Activated CD8-positive, alpha-beta T cell treated with anti-CD3 and anti-CD28 coated beads, Interleukin-2, amount 10 ng/mL, durations not matched to agents 7 days and 5 days (primary cell): ENCODE results near the gene WDR26. TPM values are rescaled to one million over a fixed set of nuclear protein-coding genes. Genes with fewer than 3 reads are reported as not detected.

Experiments used
- ATAC-seq: fragments of 150-1000 bp; cut with Tn5 transposase; one replicate; pipeline ENCODE4 v1.10.0; 2021; ENCODE audit warnings: moderate library complexity
- CTCF ChIA-PET: fragments of 350-600 bp; sonication (Branson Sonifier 250); formaldehyde crosslinking; loops from one replicate; lab custom pipeline; 2021; ENCODE audit warnings: antibody characterized with exemption; lab: Charles Lee
- POLR2A ChIA-PET: fragments of 350-600 bp; sonication (Branson Sonifier 250); formaldehyde crosslinking; loops from one replicate; lab custom pipeline; 2021; ENCODE audit warnings: antibody characterized with exemption; lab: Charles Lee
- DNase-seq: peaks from one replicate; pipeline ENCODE4 v3.0.0-alpha.2; 2020
- H3K27ac Mint-ChIP-seq: one replicate; pipeline ENCODE4 v1.8.0; 2021; ENCODE audit warnings: mild to moderate bottlenecking, mixed read lengths
- H3K27me3 Mint-ChIP-seq: one replicate; pipeline ENCODE4 v1.8.0; 2021; ENCODE audit warnings: low read depth, mixed read lengths
- H3K36me3 Mint-ChIP-seq: one replicate; pipeline ENCODE4 v1.8.0; 2021; ENCODE audit warnings: low read depth, mixed read lengths
- H3K4me1 Mint-ChIP-seq: one replicate; pipeline ENCODE4 v1.8.0; 2021; ENCODE audit warnings: low read depth, mixed read lengths
- H3K4me3 Mint-ChIP-seq: one replicate; pipeline ENCODE4 v1.8.0; 2021; ENCODE audit warnings: mild to moderate bottlenecking, mixed read lengths
- H3K9me3 Mint-ChIP-seq: one replicate; pipeline ENCODE4 v1.8.0; 2022; ENCODE audit warnings: mixed read lengths; ENCODE audit not compliant: insufficient read depth
- total RNA-seq, 2 experiments: library from RNA; stranded (reverse); gene quantifications; one replicate each; pipeline ENCODE4 v1.2.3, GENCODE V29; 2021

Gene WDR26
- total RNA-seq, 2 experiments from 2014 or later = 63.8 to 66.2 TPM

DNA sequence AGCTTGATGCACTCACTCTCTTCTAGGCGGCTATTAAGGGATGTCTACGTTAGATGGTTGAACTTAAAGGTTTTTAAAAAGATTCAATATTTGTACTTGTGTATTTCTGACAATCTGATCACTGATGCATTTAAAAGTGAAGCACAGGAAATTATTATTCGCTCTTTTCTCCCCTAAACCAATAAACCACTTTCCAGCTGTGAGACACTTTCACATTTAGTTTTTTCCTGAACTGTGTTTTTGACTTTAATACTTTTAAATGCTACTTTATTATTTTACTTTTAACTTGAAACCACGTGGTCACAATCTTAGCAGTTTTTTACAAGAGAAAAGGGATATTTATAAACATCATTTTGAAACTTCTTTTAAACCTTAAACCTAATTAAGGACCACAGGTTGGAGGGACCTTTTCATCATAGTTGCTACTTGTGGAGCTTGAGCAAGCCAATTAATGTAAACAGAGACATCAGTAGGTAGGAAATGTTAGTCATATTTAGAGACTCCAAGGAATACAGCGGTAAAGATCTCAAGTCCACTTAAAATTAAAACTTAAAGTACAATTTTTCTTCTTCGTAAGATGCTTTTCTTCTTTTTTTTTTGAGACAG lies 9.2 kb downstream of the WDR26 start:
- ChIA-PET POLR2A (no interaction called here), CTCF (interaction anchor here (0.6 kb wide), 1 partner anchor 66 kb away, joined by 3 read pairs; no protein-coding TSS in a partner anchor)
- Mint-ChIP-seq H3K4me1 (peaks cover 28% of the 10 kb centered on the region), H3K4me3 (no peak overlapping the region), H3K36me3 (peaks cover 65% of the 10 kb centered on the region), H3K27me3 (no peaks in the 10 kb centered on the region), H3K27ac (no peak overlapping the region), H3K9me3 (no peaks in the 10 kb centered on the region)
- DNase-seq (no peak), ATAC-seq (no peak)

GRCh38 chr1:224420106-224420505 lies 14.5 kb downstream of the WDR26 start:
- DNase-seq (no peak), ATAC-seq (no peak)
- Mint-ChIP-seq H3K27ac (no peak overlapping the region), H3K9me3 (no peaks in the 10 kb centered on the region), H3K4me3 (no peak overlapping the region), H3K27me3 (no peaks in the 10 kb centered on the region), H3K36me3 (peaks cover 72% of the 10 kb centered on the region), H3K4me1 (peaks cover 6% of the 10 kb centered on the region)
- ChIA-PET POLR2A (no interaction called here), CTCF (no interaction called here)

DNA sequence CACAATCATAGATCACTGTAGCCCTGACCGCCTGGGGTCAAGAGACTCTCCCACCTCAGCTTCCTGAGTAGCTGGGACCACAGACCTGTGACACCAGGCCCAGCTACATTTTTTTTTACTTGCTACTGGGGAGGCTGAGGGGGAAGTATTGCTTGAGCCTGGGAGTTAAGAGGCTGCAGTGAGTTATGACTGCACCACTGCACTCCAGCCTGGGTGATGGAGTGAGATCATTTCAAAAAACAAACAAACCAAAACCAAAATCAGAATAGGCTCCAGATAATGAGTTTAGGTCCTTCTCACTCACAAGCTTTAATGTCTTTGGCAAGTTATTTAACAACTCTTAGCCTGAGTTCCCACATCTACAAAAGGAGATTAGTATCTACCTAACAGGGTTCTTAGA lies 22.8 kb downstream of the WDR26 start:
- peaks cover 45% of the 10 kb centered on the region for H3K36me3 Mint-ChIP-seq
- CTCF ChIA-PET = interaction anchor here (0.6 to 2.1 kb wide), 4 partner anchors 45 to 511 kb away, joined by 3 to 8 read pairs (median 4); no protein-coding TSS in a partner anchor
- no peaks in the 10 kb centered on the region for H3K27me3 Mint-ChIP-seq
- ATAC-seq = peak; percentile 48
- peak overlapping the region; percentile 26 for H3K27ac Mint-ChIP-seq
- H3K4me3 Mint-ChIP-seq = no peak overlapping the region
- peaks cover 11% of the 10 kb centered on the region for H3K4me1 Mint-ChIP-seq
- POLR2A ChIA-PET = interaction anchor here (0.6 to 1.2 kb wide), 2 partner anchors 13 to 54 kb away, joined by 4 read pairs; no protein-coding TSS in a partner anchor
- no peaks in the 10 kb centered on the region for H3K9me3 Mint-ChIP-seq
- no peak for DNase-seq

DNA sequence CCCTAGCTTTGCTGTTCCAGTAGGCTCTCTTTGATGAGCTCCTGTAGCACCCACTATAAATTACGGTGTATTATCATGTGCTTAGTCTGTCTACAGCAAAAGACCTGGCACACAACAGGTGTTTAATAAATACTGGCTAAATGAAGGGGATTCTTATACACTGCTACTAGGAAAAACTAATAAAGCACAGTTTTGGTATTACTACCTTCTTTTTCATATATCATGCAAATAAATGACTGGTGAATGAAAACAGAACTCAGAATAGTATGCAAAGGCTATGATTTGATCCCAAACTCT lies 26.4 kb downstream of the WDR26 start:
- CTCF ChIA-PET = no interaction called here

DNA sequence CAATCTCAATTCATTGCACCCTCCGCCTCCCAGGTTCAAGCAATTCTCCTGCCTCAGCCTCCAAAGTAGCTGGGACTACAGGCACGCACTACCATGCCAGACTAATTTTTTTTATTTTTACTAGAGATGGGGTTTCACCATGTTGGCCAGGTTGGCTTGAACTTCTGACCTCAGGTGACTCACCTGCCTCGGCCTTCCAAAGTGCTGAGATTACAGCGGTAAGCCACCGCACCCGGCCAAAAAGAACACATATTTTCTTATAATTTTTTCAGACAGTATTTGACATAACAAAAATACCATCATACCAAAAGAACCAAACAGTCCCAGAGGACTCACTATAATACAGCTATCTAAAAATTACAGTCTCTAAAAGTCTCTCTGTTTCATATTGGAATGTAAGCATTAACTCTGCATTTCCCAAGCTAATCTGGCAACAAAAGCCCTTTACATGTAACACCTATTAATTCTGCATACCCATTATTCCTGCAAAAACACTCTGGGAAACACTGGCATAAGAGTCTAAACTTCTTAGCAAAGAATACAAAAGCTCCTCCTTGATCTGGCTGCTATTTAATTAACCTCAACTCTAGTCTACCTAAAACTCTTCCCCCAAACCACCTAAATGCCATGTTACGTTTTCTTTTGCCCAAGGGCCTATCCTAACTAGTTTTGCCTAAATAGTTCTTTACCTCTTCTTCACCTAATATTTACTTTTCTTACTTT lies 26.9 kb downstream of the WDR26 start:
- H3K36me3 Mint-ChIP-seq = peaks cover 56% of the 10 kb centered on the region
- H3K9me3 Mint-ChIP-seq = no peaks in the 10 kb centered on the region
- DNase-seq (no peak), ATAC-seq (no peak)
- no peak overlapping the region for H3K27ac Mint-ChIP-seq
- no peaks in the 10 kb centered on the region for H3K27me3 Mint-ChIP-seq
- POLR2A ChIA-PET = no interaction called here
- CTCF ChIA-PET = no interaction called here
- H3K4me1 Mint-ChIP-seq = peaks cover 13% of the 10 kb centered on the region
- no peak overlapping the region for H3K4me3 Mint-ChIP-seq

More for the DNA sequence above, 26.4 kb downstream of the WDR26 start:
- ATAC-seq (no peak), DNase-seq (no peak)
- Mint-ChIP-seq H3K36me3 (peaks cover 56% of the 10 kb centered on the region), H3K27me3 (no peaks in the 10 kb centered on the region), H3K4me1 (peaks cover 13% of the 10 kb centered on the region), H3K9me3 (no peaks in the 10 kb centered on the region), H3K27ac (no peak overlapping the region), H3K4me3 (no peak overlapping the region)
- POLR2A ChIA-PET = no interaction called here

DNA sequence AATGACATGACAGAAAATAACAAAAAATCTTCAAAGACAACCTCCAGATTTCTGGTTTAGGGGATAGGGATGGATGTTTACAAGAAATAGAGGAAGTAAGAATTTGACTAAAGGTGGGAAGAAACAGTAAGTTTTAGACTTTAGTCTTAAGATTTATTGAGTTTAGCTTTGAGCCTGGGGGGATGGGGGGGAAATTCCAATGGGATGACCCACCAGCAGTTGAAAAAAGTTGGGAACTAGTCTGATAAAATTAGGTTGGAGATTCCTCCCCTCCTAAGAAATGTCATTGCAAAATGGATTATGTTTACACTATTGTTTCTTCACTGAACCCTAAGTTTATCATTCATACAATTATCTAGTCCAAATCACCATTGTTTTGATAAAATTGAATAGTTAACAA lies 28.4 kb downstream of the WDR26 start:
- Mint-ChIP-seq H3K27me3 (no peaks in the 10 kb centered on the region), H3K9me3 (no peaks in the 10 kb centered on the region), H3K27ac (no peak overlapping the region), H3K4me3 (no peak overlapping the region), H3K36me3 (peaks cover 53% of the 10 kb centered on the region), H3K4me1 (peaks cover 14% of the 10 kb centered on the region)
- DNase-seq = no peak
- POLR2A ChIA-PET = no interaction called here
- CTCF ChIA-PET = interaction anchor here (0.5 kb wide), 1 partner anchor 12 kb away, joined by 3 read pairs; no protein-coding TSS in a partner anchor
- ATAC-seq = no peak

GRCh38 chr1:224405604-224405970 lies 29.0 kb downstream of the WDR26 start:
- CTCF ChIA-PET = no interaction called here
- DNase-seq = no peak
- ATAC-seq = no peak
- H3K4me3 Mint-ChIP-seq = no peak overlapping the region
- peaks cover 54% of the 10 kb centered on the region for H3K36me3 Mint-ChIP-seq
- POLR2A ChIA-PET = no interaction called here
- peaks cover 21% of the 10 kb centered on the region for H3K4me1 Mint-ChIP-seq
- H3K9me3 Mint-ChIP-seq = no peaks in the 10 kb centered on the region
- no peak overlapping the region for H3K27ac Mint-ChIP-seq
- no peaks in the 10 kb centered on the region for H3K27me3 Mint-ChIP-seq

DNA sequence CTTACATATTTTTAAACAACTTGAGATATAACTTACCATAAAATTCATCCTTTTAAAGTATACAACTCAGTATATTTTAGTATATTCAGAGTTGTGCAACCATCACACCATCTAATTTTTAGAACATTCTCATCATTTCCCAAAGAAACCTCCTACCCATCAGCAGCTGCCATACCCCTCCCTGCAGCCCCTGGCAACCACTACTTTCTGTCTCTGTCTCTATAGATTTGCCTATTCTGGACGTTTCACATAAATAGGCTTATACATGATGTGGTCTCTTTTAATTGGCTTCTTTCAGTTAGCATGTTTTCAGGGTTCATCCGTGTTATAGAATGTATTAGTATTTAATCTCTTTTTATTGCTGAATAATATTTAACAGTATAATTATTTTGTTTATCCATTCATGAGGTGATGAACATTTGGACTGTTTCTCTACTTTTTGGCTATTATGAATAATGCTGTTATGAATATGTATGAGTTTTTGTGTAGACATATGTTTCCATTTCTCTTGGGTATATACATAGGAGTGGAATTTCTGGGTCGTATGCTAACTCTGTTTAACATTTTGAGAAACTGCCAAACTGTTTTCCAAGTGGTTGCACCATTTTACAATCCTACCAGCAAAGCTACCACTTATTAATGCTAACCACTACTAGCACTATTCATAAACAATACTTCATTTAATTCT lies 29.5 kb downstream of the WDR26 start:
- CTCF ChIA-PET = interaction anchor here (0.9 kb wide), 2 partner anchors 18 to 52 kb away, joined by 3 to 4 read pairs; no protein-coding TSS in a partner anchor
- H3K9me3 Mint-ChIP-seq = no peaks in the 10 kb centered on the region
- H3K36me3 Mint-ChIP-seq = peaks cover 52% of the 10 kb centered on the region
- no peak overlapping the region for H3K27ac Mint-ChIP-seq
- POLR2A ChIA-PET = no interaction called here
- ATAC-seq (no peak), DNase-seq (no peak)
- H3K27me3 Mint-ChIP-seq = no peaks in the 10 kb centered on the region
- H3K4me3 Mint-ChIP-seq = no peak overlapping the region
- H3K4me1 Mint-ChIP-seq = peaks cover 21% of the 10 kb centered on the region

DNA sequence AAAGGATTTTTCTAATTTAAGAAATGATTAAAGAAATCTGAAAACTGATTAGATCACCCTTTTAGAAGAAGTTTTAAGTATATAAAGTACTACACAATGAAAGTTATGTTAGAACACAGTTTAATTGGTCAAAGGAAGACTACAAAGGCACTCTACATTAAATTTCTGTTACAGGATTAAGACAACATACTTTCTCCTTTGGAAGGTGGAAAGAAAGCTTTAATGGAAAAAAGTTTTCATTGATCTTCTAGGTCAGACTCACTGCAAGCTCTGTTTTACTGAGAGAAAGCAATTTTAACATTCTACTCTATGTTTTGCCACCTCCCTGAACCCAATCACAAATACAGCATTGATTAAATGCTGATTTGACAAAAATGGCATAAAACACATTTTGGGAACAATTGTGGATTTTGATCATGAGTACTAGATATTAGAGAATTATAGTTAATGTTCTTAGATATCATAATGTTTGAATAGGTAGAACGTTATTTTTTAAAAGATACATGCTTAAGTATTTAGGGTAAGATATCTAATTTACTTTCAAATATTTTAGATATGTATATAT lies 32.0 kb downstream of the WDR26 start:
- Mint-ChIP-seq H3K27ac (no peak overlapping the region), H3K9me3 (no peaks in the 10 kb centered on the region), H3K36me3 (peaks cover 62% of the 10 kb centered on the region), H3K27me3 (no peaks in the 10 kb centered on the region), H3K4me3 (no peak overlapping the region), H3K4me1 (peaks cover 22% of the 10 kb centered on the region)
- ChIA-PET CTCF (interaction anchor here (1.3 kb wide), 1 partner anchor 19 kb away, joined by 3 read pairs; no protein-coding TSS in a partner anchor), POLR2A (no interaction called here)
- ATAC-seq = peak; percentile 8
- no peak for DNase-seq

DNA sequence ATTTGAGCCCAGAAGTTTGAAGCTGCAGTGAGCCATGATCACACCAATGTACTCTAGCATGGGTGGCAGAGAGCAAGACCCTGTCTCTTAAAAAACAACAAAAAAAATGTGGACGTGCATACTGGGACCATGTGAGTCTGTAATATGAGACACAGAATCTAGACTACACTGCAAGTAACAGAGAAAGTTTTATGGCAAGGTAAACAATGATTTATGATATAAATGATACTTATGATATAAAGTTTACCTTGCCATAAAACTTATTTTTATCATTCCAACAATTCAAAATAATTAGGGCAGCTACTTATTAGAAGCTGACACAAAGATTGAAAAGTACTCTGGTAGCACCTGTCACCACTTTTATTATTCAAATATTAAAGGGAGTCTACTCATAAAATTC lies 34.7 kb downstream of the WDR26 start:
- CTCF ChIA-PET = interaction anchor here (1.0 kb wide), 1 partner anchor 10 kb away, joined by 3 read pairs; no protein-coding TSS in a partner anchor
- ATAC-seq = no peak
- POLR2A ChIA-PET = no interaction called here

GRCh38 chr1:224393294-224393693 lies 41.3 kb downstream of the WDR26 start:
- H3K9me3 Mint-ChIP-seq = no peaks in the 10 kb centered on the region
- peaks cover 81% of the 10 kb centered on the region for H3K36me3 Mint-ChIP-seq
- no peak overlapping the region for H3K4me3 Mint-ChIP-seq
- H3K27me3 Mint-ChIP-seq = no peaks in the 10 kb centered on the region
- H3K27ac Mint-ChIP-seq = no peak overlapping the region
- ATAC-seq (no peak), DNase-seq (no peak)
- CTCF ChIA-PET = interaction anchor here (1.3 to 2.1 kb wide), 2 partner anchors 10 to 121 kb away, joined by 6 to 8 read pairs; no protein-coding TSS in a partner anchor
- H3K4me1 Mint-ChIP-seq = peaks cover 7% of the 10 kb centered on the region
- POLR2A ChIA-PET = no interaction called here

More for the DNA sequence above, 34.7 kb downstream of the WDR26 start:
- Mint-ChIP-seq H3K36me3 (peaks cover 67% of the 10 kb centered on the region), H3K27me3 (no peaks in the 10 kb centered on the region), H3K27ac (no peak overlapping the region), H3K4me3 (no peak overlapping the region), H3K4me1 (peaks cover 20% of the 10 kb centered on the region), H3K9me3 (no peaks in the 10 kb centered on the region)
- no peak for DNase-seq
